Measurements from ENCODE around the gene ABHD8.
A peak's percentile ranks its signal among the peaks of the same experiment; 100 is the strongest.

Gene ABHD8

GRCh38 chr19:17338433-17339078 lies 35.3 kb upstream of the ABHD8 start:
- H3K4me3 ChIP-seq (ENCODE audit: low read depth, low read length, poor library complexity, severe bottlenecking): peak overlapping the region; percentile 90
- H4K20me1 ChIP-seq (ENCODE audit: insufficient read depth, low read length): no peaks in the 10 kb centered on the region
- TF ChIP-seq CTCF (IDR thresholded peaks at IDR 0.05; ENCODE audit: low read length) (no peak), EZH2 (IDR thresholded peaks at IDR 0.05; ENCODE audit: borderline replicate concordance, low read length) (no peak)
- H3K4me1 ChIP-seq (ENCODE audit: insufficient read depth, low read length, severe bottlenecking): peaks cover 28% of the 10 kb centered on the region
- H3K9ac ChIP-seq (ENCODE audit: low read length): peak overlapping the region; percentile 84
- peak overlapping the region; percentile 82 for H3K4me2 ChIP-seq (ENCODE audit: low read length)
- peaks cover 31% of the 10 kb centered on the region for H3K36me3 ChIP-seq (ENCODE audit: insufficient read depth, low read length)
- H3K27me3 ChIP-seq (ENCODE audit: insufficient read depth, low read length): no peaks in the 10 kb centered on the region
- no peak overlapping the region for H2AFZ ChIP-seq (ENCODE audit: low read length)
- peak overlapping the region; percentile 0 for H3K27ac ChIP-seq (ENCODE audit: low read depth, low read length, poor library complexity, severe bottlenecking)
- H3K79me2 ChIP-seq (ENCODE audit: insufficient read depth, low read length): no peaks in the 10 kb centered on the region
- no peaks in the 10 kb centered on the region for H3K9me3 ChIP-seq (ENCODE audit: low read length)
- no peaks in the 10 kb centered on the region for H3F3A ChIP-seq (ENCODE audit: insufficient read depth, low read length)
- H3K9me2 ChIP-seq (ENCODE audit: low read depth, low read length): no peaks in the 10 kb centered on the region

DNA sequence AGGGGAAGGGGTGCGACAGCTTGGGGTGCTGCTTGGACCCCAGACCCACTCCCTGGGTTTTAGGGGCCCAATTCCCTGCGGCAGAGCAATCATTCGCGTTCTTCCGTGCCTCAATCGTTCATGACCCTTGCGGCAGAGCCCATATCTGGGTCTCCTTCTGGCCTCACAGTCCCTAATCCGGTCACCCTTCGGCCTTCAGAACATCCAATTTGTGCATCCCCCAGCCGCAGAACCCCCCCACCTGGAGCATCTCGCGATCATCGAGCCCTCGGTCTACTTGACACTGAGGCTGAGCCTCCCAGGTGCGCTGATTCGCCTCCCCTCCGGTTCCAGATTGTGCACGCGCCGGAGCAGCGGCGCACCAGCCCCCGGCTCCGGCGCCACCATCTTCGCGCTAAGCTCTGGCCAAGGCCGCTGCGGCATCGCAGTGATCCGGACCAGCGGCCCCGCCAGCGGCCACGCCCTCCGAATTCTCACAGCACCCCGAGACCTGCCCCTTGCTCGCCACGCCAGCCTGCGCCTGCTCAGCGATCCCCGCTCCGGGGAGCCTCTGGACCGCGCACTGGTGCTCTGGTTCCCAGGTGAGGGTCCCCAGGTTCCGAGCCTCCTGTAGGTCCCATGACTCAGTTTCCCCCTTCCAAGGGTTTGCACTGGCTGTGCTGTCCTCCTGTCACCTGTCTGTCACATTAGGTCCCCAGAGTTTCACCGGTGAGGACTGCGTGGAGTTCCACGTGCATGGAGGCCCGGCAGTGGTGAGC lies 34.6 kb upstream of the ABHD8 start:
- H3K4me1 ChIP-seq (ENCODE audit: insufficient read depth, low read length, severe bottlenecking): peaks cover 28% of the 10 kb centered on the region
- H3F3A ChIP-seq (ENCODE audit: insufficient read depth, low read length): no peaks in the 10 kb centered on the region
- peak overlapping the region; percentile 85 for H3K27ac ChIP-seq (ENCODE audit: low read depth, low read length, poor library complexity, severe bottlenecking)
- H3K27me3 ChIP-seq (ENCODE audit: insufficient read depth, low read length): no peaks in the 10 kb centered on the region; the same call in 1 of the 2 replicates
- no peaks in the 10 kb centered on the region for H3K79me2 ChIP-seq (ENCODE audit: insufficient read depth, low read length)
- no peaks in the 10 kb centered on the region for H4K20me1 ChIP-seq (ENCODE audit: insufficient read depth, low read length)
- H3K4me2 ChIP-seq (ENCODE audit: low read length): peak overlapping the region; percentile 82
- no peaks in the 10 kb centered on the region for H3K9me2 ChIP-seq (ENCODE audit: low read depth, low read length)
- no peaks in the 10 kb centered on the region for H3K9me3 ChIP-seq (ENCODE audit: low read length)
- TF ChIP-seq CTCF (IDR thresholded peaks at IDR 0.05; ENCODE audit: low read length): no peak
- no peak for TF ChIP-seq EZH2 (IDR thresholded peaks at IDR 0.05; ENCODE audit: borderline replicate concordance, low read length)
- peak overlapping the region; percentile 84 for H3K9ac ChIP-seq (ENCODE audit: low read length)
- peak overlapping the region; percentile 90 for H3K4me3 ChIP-seq (ENCODE audit: low read depth, low read length, poor library complexity, severe bottlenecking)
- no peak overlapping the region for H2AFZ ChIP-seq (ENCODE audit: low read length)
- peaks cover 35% of the 10 kb centered on the region for H3K36me3 ChIP-seq (ENCODE audit: insufficient read depth, low read length)

GRCh38 chr19:17336872-17337674 lies 33.8 kb upstream of the ABHD8 start, which contains the start of gene GTPBP3:
GTPBP3 (plus strand) TSS chr19:17337553; CDS start chr19:17337612, 59 bp downstream.
- no peaks in the 10 kb centered on the region for H3K79me2 ChIP-seq (ENCODE audit: insufficient read depth, low read length)
- H2AFZ ChIP-seq (ENCODE audit: low read length): peak within 1 kb of the TSS; percentile 62
- H3K36me3 ChIP-seq (ENCODE audit: insufficient read depth, low read length): peaks cover 29% of the 10 kb centered on the region
- H3K4me2 ChIP-seq (ENCODE audit: low read length): peak within 1 kb of the TSS; percentile 82
- H3K4me3 ChIP-seq (ENCODE audit: low read depth, low read length, poor library complexity, severe bottlenecking): peak within 1 kb of the TSS; percentile 90
- peak within 1 kb of the TSS; percentile 84 for H3K9ac ChIP-seq (ENCODE audit: low read length)
- H3K4me1 ChIP-seq (ENCODE audit: insufficient read depth, low read length, severe bottlenecking): peaks cover 28% of the 10 kb centered on the region
- H3K27me3 ChIP-seq (ENCODE audit: insufficient read depth, low read length): no peaks in the 10 kb centered on the region; the same call in 1 of the 2 replicates
- no peaks in the 10 kb centered on the region for H4K20me1 ChIP-seq (ENCODE audit: insufficient read depth, low read length)
- H3K9me2 ChIP-seq (ENCODE audit: low read depth, low read length): no peaks in the 10 kb centered on the region
- TF ChIP-seq EZH2 (IDR thresholded peaks at IDR 0.05; ENCODE audit: borderline replicate concordance, low read length) (no peak), CTCF (IDR thresholded peaks at IDR 0.05; ENCODE audit: low read length) (no peak)
- H3K27ac ChIP-seq (ENCODE audit: low read depth, low read length, poor library complexity, severe bottlenecking): peak within 1 kb of the TSS; percentile 85
- H3K9me3 ChIP-seq (ENCODE audit: low read length): no peaks in the 10 kb centered on the region
- H3F3A ChIP-seq (ENCODE audit: insufficient read depth, low read length): no peaks in the 10 kb centered on the region

Data from OCI-LY1 (cell line).